HS-27A (cell line): ENCODE measurements around the gene TMPRSS9.
"Not testable (repeated sequence)": the region's sequence is repeated elsewhere in the genome, so short reads cannot be mapped to it uniquely, and the experiment has no call there.

ENCODE experiments used
- DNase-seq: peaks from one replicate; pipeline ENCODE4 v3.0.0-alpha.2; 2012; ENCODE audit warnings: low read depth, missing footprints

Gene TMPRSS9

GRCh38 chr19:2392366-2392765 lies 32.3 kb downstream of the TMPRSS9 start:
- DNase-seq, result no peak

- DNase-seq, result not testable (repeated sequence)
These were observed 32.8 kb downstream of the TMPRSS9 start for GRCh38 chr19:2392899-2393298.

GRCh38 chr19:2394054-2394441 lies 34.0 kb downstream of the TMPRSS9 start:
- no peak for DNase-seq

- no peak for DNase-seq
These were observed 34.6 kb downstream of the TMPRSS9 start for GRCh38 chr19:2394442-2395292.

DNA sequence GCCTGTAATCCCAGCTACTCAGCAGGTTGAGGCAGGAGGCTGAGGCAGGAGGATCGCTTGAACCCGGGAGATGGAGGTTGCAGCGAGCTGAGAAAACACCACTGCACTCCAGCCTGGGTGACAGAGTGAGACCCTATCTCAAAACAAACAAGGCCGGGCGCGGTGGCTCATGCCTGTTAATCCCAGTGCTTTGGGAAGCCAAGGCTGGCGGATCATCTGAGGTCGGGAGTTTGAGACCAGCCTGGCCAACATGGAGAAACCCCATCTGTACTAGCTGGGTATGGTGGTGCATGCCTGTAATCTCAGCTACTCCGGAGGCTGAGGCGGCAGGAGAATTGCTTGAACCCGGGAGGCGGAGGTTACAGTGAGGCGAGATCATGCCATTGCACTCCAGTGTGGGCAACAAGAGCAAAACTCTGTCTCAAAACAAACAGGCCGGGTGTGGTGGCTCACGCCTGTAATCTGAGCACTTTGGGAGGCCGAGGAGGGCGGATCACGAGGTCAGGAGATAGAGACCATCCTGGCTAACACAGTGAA lies 35.3 kb downstream of the TMPRSS9 start:
- not testable (repeated sequence) for DNase-seq

GRCh38 chr19:2397173-2397572 lies 37.1 kb downstream of the TMPRSS9 start:
- DNase-seq, result not testable (repeated sequence)

DNA sequence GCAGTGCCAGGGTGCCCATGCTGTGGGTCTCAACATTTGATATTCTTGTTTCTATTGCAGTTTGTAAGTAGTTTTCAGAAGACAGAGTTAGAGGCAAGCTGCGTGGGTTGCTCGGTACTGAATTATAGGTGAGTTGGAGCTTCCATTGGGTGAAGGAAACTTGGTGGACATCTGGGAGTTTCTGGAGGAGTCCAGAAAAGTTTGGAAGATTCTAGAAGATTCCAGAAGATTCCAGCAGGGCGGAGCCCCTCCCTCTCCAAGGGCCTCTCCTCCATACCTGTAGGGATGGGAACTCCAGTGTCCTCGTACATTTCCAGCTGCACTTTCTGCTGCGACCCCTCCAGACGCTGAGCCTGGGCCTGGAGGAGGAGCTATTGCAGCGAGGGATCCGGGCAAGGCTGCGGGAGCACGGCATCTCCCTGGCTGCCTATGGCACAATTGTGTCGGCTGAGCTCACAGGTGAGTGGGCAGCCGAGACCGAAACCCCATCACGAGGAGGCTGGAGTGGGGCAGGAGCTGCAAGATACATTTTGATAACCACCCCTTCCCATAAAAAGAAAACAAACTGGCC lies 38.8 kb downstream of the TMPRSS9 start:
- no peak for DNase-seq

GRCh38 chr19:2399582-2399981 lies 39.5 kb downstream of the TMPRSS9 start:
- DNase-seq, result no peak

DNA sequence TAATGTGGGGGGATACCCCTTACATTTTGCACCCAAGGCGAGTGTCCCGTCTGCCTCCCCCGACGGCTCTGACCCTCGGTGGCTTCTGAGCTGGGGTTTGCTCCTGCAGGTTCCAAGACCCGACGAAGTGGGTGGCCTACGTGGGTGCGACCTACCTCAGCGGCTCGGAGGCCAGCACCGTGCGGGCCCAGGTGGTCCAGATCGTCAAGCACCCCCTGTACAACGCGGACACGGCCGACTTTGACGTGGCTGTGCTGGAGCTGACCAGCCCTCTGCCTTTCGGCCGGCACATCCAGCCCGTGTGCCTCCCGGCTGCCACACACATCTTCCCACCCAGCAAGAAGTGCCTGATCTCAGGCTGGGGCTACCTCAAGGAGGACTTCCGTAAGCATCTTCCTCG lies 48.2 kb downstream of the TMPRSS9 start:
- DNase-seq, result no peak

- DNase-seq, result no peak
These were observed 49.4 kb downstream of the TMPRSS9 start for GRCh38 chr19:2409352-2409912.

DNA sequence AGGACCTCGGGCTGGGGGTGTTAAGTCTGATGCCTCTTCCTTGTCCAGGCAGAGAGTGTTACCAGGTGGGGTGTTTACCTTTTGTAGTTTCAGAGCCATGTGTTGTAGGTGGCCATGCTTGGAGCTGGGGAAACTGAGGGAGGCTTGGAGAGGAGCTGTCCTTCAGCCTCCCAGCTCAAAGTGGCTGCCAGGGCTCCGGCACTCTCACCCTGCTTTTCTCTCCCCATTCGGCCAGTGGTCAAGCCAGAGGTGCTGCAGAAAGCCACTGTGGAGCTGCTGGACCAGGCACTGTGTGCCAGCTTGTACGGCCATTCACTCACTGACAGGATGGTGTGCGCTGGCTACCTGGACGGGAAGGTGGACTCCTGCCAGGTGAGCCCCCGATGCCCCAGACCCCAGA lies 50.0 kb downstream of the TMPRSS9 start:
- no peak for DNase-seq

- DNase-seq, result no peak
These were observed 51.6 kb downstream of the TMPRSS9 start for GRCh38 chr19:2411709-2412108.

DNA sequence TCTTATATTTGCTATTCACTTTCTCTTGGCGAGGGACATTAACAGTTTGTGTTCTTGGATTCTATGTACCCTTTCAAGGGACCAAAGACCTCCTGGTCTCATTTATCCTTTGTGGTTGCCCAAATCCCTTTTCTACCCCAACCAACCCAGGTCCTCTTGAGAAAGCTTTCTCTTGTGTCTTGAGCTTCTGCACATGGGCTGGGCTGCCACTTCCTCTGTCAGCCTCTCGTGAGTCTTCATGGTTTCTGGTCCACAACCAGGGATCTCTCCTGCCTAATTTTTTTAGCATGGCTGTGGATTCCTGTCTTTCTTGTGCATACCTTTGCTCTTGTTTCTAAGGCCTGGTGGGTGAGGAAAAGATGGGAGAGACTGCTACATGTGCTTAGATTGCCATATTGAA lies 52.4 kb downstream of the TMPRSS9 start:
- no peak for DNase-seq

- DNase-seq, result no peak
These were observed 53.1 kb downstream of the TMPRSS9 start for GRCh38 chr19:2413159-2413558.

- no peak for DNase-seq
These were observed 53.6 kb downstream of the TMPRSS9 start for GRCh38 chr19:2413629-2414028.

DNA sequence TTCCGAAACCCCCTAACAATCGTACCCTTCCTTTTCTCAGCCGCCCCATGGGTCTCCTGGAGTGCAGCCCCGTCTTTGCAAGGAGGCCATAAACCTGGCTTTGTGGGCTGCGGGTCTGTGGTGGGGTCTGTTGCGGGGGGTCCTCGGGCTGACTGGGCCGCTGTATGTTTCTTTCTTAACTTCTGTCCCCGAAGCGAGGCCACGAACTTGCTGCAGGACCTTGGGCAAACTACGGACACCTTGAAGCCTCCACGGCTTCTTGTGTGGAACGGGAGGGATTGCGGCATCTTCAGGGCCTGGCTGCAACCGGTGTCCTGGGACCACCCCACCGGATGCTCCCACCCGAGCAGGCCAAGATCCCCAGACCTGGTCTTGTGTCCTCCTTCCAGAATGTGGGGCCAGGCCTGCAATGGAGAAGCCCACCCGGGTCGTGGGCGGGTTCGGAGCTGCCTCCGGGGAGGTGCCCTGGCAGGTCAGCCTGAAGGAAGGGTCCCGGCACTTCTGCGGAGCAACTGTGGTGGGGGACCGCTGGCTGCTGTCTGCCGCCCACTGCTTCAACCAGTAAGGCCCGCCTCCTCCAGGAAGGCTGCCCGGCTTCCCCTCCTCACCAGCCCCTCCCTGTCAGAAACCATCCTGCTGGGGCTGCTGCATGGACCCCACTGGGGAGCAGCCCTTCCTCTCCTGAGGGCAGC lies 55.4 kb downstream of the TMPRSS9 start:
- DNase-seq, result no peak

DNA sequence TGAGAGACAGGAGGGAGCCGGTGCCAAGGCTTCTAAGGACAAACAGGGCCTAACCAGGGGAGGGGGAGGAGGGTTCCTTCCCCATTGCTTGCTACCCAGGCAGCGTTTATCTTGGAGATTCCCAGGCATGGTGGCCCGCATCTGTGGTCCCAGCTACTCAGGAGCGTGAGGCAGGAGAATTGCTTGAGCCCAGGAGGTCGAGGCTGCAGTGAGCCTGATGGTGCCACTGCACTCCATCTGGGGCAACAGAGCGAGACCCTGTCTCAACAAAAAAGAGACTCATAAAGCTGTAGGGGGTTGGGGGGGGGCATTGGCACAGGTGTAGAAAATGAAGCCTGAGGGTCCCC lies 55.9 kb downstream of the TMPRSS9 start:
- DNase-seq, result no peak

- no peak for DNase-seq
These were observed 56.4 kb downstream of the TMPRSS9 start for GRCh38 chr19:2416321-2417097.

DNA sequence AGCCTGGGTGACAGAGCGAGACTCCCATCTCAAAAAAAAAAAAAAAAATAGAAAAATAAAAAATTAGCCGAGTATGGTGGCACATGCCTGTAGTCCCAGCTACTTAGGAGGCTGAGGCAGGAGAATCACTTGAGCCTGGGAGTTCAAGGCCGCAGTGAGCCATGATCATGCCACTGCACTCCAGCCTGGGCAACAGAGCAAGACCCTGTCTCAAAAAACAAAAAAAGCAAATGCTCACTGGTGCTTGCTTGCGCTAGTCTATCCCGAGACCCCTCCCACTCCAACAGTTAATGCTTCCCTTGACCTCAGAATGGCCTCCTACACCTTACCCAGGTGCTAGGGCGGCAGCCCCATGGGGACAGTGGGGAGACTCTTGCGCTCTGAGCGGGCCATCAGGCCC lies 57.4 kb downstream of the TMPRSS9 start:
- DNase-seq, result not testable (repeated sequence)

GRCh38 chr19:2417881-2418406 lies 57.9 kb downstream of the TMPRSS9 start:
- no peak for DNase-seq

DNA sequence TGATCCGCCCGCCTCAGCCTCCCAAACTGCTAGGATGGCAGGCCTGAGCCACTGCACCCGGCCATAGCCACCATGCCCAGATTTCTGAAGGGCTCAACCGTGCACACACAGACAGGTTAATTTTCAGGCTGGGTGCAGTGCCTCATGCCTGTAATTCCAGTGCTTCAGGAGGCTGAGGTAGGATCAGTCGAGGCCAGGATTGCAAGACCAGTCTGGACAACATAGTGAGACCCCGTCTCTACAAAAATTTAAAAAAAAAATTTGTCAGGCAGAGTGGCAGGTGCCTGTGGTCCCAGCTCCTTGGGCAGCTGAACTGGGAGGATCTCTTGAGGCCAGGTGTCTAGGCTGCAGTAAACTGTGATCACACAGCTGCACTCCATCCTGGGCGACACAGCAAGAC lies 59.7 kb downstream of the TMPRSS9 start:
- DNase-seq, result no peak

DNA sequence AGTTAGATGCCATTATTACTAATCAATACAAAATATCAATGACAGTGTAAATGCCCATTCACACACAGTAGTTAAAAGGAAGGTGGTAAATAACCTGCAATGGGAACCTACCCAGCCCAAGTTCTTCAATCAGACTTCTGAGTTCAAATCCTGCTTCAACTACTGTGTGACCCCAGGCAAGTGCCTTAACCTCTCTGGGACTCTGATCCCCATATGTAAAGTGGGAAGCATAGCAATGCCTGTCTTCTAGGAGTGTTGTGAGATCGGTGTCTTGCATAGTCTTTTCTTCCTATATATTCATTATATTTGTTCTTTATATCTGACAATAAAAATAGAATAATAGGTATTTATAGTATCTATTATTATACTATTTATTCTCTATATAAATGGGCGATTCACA lies 60.4 kb downstream of the TMPRSS9 start:
- DNase-seq, result no peak
